Aorta (tissue), 5 donors: ENCODE data around the gene KRT8. TPM values are rescaled to one million over a fixed set of nuclear protein-coding genes. Genes with fewer than 3 reads are reported as not detected.
"Not testable (repeated sequence)": the region's sequence is repeated elsewhere in the genome, so short reads cannot be mapped to it uniquely, and the experiment has no call there.

Experiments used
- ATAC-seq: fragments of 200-7000 bp; cut with Tn5 transposase; one replicate; pipeline ENCODE4 v1.9.1; 2022; ENCODE audit warnings: moderate library complexity; ENCODE audit not compliant: low FRiP score
- DNase-seq, 2 donors: peaks; one replicate each; pipeline ENCODE4 v3.0.0-alpha.2; 2020
- H3K27ac ChIP-seq, 2 donors: one replicate each; pipeline ENCODE4 v1.5.1; 2013; ENCODE audit warnings: low read length in 2 of 2, mild to moderate bottlenecking in 2 of 2, moderate library complexity in 2 of 2, control low read depth in 1 of 2, inconsistent platforms in 1 of 2, low read depth in 1 of 2
- H3K27me3 ChIP-seq, 2 donors: one replicate each; pipeline ENCODE4 v1.6.1; 2013; ENCODE audit warnings: control low read depth in 1 of 2, low read length in 1 of 2, mild to moderate bottlenecking in 1 of 2, moderate library complexity in 1 of 2; ENCODE audit not compliant: insufficient read depth in 2 of 2, control insufficient read depth in 1 of 2
- H3K36me3 ChIP-seq, 2 donors: one replicate each; pipeline ENCODE4 v1.6.1; 2013; ENCODE audit warnings: control low read depth in 1 of 2, low read length in 1 of 2, mild to moderate bottlenecking in 1 of 2; ENCODE audit not compliant: insufficient read depth in 2 of 2, control insufficient read depth in 1 of 2
- H3K4me1 ChIP-seq, 2 donors: one replicate each; pipeline ENCODE4 v1.6.1; 2013; ENCODE audit warnings: low read length in 2 of 2, control low read depth in 1 of 2, mild to moderate bottlenecking in 1 of 2, moderate library complexity in 1 of 2; ENCODE audit not compliant: insufficient read depth in 2 of 2, control insufficient read depth in 1 of 2
- H3K4me3 ChIP-seq, 2 donors: one replicate each; pipeline ENCODE4 v1.5.1; 2013; ENCODE audit warnings: low read length in 2 of 2, control low read depth in 1 of 2, mild to moderate bottlenecking in 1 of 2
- H3K9me3 ChIP-seq: one replicate; pipeline ENCODE4 v1.6.1; 2013; ENCODE audit warnings: mild to moderate bottlenecking, low read length; ENCODE audit not compliant: control insufficient read depth
- WGBS, 2 donors: extraction: QIAGEN DNeasy Blood & Tissue Kit; methylation state at CpG; one replicate each; pipeline ENCODE4 v1.1.7; 2013; 5-methylcytosine and 5-hydroxymethylcytosine counted together
- intact Hi-C, 2 donors: fragments of 100-400 bp; cut with DNase I; formaldehyde crosslinking; loops; one replicate each; pipeline versions ENCODE4 v1.14.2 to v1.15.0; 2022
- polyA plus RNA-seq, 2 donors: library from polyadenylated mRNA; stranded (reverse); fragments of 200-250 nt; gene quantifications; one replicate each; pipeline ENCODE4 v1.2.3, GENCODE V29; 2013
- total RNA-seq, 2 donors: library from RNA; stranded (reverse); fragmentation: NEBNext Ultra II Directional; extraction: Animal tissue kit (Norgen Biotek cat#: 25700); gene quantifications; one replicate each; pipeline ENCODE4 v1.2.1, GENCODE V29; 2021
- donor health status: healthy with polysubstance abuse.
- donor health status: Bipolar disorder and iron deficiency.
- donor health status: DM: no; HTN: no; CAD: no.
- donor health status: DM: no; HTN: no; CAD: no.
- donor health status: DM: yes; HTN: yes; CAD: no.

KRT8 gene
- total and polyA plus RNA-seq, 4 donors: 34.5 to 323 (median 70.6) TPM

DNA sequence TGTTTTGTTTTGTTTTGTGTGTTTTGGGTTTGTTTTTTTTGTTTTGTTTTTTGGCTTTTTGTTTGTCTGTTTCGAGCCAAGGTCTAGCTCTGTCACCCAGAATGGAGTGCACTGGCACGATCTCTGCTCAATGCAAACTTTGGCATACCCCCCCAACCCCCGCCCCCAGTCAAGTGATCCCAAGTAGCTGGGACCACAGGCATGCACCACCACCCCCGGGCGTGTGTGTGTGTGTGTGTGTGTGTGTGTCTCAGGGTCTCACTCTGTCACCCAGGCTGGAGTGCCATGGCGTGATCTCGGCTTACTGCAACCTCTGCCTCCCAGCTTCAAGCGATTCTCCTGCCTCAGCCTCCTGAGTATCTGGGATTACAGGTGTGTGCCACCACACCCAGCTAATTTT is 24.4 kb downstream of the KRT8 start:
- intact Hi-C loops: loop anchor here in 1 of 2 donors (5.0 kb wide), 1 partner anchor 723 kb away; no protein-coding TSS in a partner anchor
- not testable (repeated sequence) for H3K36me3 ChIP-seq, H3K4me1 ChIP-seq, H3K27ac ChIP-seq, H3K9me3 ChIP-seq, ATAC-seq, H3K4me3 ChIP-seq, DNase-seq, H3K27me3 ChIP-seq
- 71 to 75% methylated on average over 8 of the region's 8 CpGs for WGBS, 2 donors

DNA sequence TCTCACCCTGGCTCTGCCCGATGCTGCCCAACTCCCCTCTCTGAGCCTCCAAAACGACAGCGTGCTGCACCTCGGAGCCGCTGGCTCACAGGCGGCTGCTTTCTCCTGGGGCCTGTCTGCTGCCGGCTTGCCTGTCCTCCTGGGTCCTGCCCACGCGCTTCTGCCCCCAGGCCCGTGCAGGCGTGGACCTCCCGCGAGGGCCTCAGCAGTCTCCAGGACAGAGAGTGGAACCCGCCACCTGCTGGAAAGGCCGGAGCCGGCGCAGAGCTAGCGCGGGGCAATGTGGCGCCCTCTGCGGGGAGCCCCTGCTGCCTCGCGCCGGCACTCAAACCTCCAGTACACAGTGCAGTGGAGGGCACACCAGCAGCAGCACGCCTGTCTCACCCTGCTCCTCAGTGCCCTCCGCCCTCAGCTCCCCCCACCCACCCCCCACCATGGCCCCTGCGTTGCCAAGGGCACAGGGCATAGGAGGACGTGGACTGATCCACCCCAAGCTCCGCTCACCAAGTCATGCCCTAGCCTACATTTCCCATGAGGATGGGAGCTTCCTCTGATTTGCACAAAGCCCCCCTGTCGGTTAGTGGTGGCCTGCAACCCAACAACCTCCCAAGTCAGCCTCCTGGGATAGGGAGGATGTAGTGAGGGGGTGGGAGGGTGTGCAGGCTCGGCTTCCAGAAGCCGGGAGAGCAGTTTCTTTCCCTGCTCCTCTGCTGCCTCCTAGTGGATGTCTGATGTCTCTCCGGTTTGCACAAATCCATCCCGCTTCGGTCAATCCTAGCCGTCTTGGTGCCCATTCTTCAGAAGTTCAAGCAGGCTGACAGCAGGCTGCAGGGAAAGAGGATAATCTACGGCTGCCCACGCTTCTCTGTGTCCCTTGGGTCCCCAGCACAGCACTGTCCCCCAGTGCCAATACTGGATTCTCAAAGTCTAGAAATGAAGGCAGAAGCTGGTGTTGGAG is 25.2 kb downstream of the KRT8 start:
- Histone ChIP-seq H3K4me1 (no peaks in the 10 kb centered on the region), H3K4me3 (no peak overlapping the region), H3K36me3 (no peaks in the 10 kb centered on the region), H3K27me3 (no peaks in the 10 kb centered on the region), H3K9me3 (no peaks in the 10 kb centered on the region), H3K27ac (no peak overlapping the region)
- ATAC-seq (peak; percentile 90), DNase-seq (peak; percentile 85 to 88)
- intact Hi-C loops: loop anchor here (1.0 to 5.0 kb wide), 6 partner anchors 297 to 732 kb away; no protein-coding TSS in a partner anchor
- 10 to 12% methylated on average over 35 to 38 of the region's 38 CpGs for WGBS, 2 donors

DNA sequence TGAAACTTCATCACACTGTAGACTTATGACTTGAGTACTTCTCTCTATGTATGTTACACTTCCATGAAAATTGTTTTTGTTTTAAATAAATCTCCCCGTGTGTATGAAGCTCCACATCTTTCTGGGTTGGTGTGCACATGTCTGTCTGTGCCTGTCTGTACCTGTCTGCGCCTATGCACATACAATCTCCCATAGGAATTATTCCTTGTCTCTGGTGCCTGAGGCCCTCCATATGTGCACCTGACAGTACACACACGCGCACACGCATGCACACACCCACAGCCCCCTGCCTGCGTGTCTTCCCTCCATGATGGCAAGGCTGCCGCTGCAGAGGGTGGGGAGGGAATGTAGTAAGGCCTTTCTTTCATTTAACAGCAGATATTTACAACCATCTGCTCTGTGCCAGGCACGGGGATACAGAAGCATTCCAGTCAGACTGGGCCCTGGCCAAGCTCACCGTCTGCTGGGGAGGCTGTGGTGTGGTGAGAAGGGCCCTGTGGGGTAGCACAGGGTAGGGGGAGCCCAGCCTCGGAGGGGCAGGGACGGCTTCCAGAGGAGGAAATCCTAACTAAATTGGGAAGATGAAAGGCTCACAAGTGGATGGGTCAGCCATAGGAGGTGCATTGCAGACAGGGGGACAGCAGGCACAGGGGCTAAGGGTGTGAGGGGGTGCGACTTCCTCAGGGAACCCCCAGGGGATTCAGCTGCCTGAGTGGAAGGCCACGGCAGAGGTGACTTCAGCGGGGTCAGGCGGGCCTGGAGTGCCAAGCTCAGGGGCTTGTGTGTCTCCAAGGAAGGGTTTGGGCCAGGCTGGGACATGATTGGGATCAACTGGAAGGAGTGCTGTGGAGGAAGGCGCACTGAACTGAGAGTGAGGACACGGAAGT is 26.1 kb downstream of the KRT8 start:
- ATAC-seq: no peak
- no peaks in the 10 kb centered on the region for H3K36me3 ChIP-seq
- H3K4me1 ChIP-seq: no peaks in the 10 kb centered on the region

DNA sequence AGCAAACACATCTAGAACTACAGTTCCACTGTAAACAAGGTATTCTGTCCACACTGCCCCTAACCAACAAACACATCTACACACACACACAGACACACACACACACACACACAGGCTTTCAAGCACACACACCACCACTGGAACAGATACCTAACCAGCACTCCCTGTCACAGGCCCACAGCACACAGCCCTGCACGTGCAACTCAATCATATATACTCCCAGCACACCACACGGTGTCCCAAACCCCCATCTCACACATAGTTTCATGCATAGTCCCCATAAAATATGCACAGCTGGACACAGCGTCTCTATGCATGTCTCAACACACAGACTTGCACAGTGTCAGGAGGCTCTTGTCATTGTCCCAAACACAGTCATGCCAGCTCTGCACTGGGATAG is 27.6 kb downstream of the KRT8 start:
- Histone ChIP-seq H3K36me3 (no peaks in the 10 kb centered on the region), H3K27ac (no peak overlapping the region), H3K4me3 (no peak overlapping the region), H3K27me3 (no peaks in the 10 kb centered on the region), H3K9me3 (no peaks in the 10 kb centered on the region), H3K4me1 (no peaks in the 10 kb centered on the region)
- ATAC-seq (no peak), DNase-seq (no peak)
- 79 to 82% methylated on average over 3 of the region's 3 CpGs for WGBS, 2 donors
- intact Hi-C loops: loop anchor here (5.0 kb wide), 3 partner anchors 295 to 730 kb away; no protein-coding TSS in a partner anchor

More for the DNA sequence above, 26.1 kb downstream of the KRT8 start:
- H3K9me3 ChIP-seq: no peaks in the 10 kb centered on the region
- H3K27me3 ChIP-seq: no peaks in the 10 kb centered on the region
- no peak for DNase-seq
- WGBS, 2 donors: 80 to 81% methylated on average over 17 of the region's 17 CpGs
- intact Hi-C loops: loop anchor here (1.0 to 5.0 kb wide), 5 partner anchors 296 to 731 kb away; no protein-coding TSS in a partner anchor
- H3K4me3 ChIP-seq: no peak overlapping the region
- H3K27ac ChIP-seq: no peak overlapping the region

DNA sequence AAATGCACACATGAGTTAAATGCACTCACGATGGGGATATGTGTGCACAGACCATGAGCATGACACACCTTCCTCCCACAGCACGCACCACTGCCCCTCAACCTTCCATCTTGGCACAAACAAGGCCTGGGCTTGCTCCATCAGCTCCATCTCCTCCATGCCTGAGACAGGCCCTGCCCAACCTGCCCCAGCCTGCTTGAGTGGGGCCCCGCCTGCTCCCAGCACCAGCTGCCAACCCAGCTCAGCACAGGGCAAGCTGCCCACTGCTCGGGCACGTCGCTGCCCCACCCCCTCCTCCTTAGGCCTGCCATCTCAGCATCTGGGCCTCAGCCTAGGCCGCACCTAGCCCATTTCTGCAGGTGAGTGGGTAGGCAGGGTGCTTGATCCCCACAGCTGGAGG is 28.5 kb downstream of the KRT8 start:
- peak in 1 of 2 donors; percentile 77 for DNase-seq
- Histone ChIP-seq H3K36me3 (no peaks in the 10 kb centered on the region), H3K4me3 (no peak overlapping the region), H3K9me3 (no peaks in the 10 kb centered on the region), H3K4me1 (no peaks in the 10 kb centered on the region), H3K27me3 (no peaks in the 10 kb centered on the region), H3K27ac (no peak overlapping the region)
- intact Hi-C loops: loop anchor here (5.0 kb wide), 3 partner anchors 294 to 729 kb away; no protein-coding TSS in a partner anchor
- WGBS, 2 donors: 46 to 57% methylated on average over 7 of the region's 7 CpGs
- ATAC-seq: no peak

DNA sequence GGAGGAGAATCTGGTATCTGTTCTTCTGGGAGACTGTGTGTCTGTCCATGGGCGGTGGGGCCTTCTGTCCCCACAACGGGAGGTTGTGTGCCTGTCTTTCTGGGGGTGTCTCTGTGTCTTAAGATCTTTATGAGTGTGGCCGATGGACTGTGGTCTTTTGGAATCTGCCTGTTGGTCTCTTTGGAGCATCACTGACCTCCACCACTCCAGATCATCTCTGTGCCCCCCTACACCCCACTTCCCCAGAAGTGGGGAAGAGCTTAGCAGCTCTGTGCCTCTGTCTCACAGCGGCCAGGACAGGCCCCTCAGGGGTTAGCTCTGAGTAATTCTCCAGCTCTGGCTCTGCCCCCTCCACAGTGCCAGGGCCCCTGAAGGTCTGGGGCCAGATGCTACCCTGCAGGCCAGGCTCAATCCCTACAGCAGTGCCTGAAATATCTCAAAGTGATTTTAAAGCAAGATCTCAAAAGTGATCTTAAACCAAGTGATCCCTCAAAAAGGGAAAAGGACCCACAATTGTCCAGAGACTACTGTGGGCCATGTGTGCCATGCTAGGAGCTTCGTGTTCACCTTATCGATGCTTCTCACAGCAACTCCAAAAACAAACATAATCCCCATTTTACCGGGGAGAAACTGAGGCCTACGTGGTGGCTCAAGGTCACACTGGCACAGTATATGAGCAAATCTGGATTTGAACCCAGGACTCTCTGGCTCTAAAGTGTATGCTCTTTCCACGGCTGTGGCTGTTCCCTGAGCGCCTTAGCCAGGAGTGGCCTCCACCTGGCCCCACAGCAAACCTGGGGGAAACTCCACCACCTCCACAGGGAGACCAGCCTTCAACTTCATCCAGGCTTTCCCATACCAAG is 30.1 kb downstream of the KRT8 start:
- intact Hi-C loops: loop anchor here (2.0 to 5.0 kb wide), 4 partner anchors 293 to 728 kb away; no protein-coding TSS in a partner anchor
- Histone ChIP-seq H3K27me3 (no peaks in the 10 kb centered on the region), H3K27ac (peak overlapping the region in 1 of 2 donors; percentile 10), H3K4me1 (no peaks in the 10 kb centered on the region), H3K9me3 (no peaks in the 10 kb centered on the region), H3K36me3 (no peaks in the 10 kb centered on the region), H3K4me3 (no peak overlapping the region)
- ATAC-seq (no peak), DNase-seq (no peak)
- WGBS, 2 donors: 74 to 79% methylated on average over 10 of the region's 10 CpGs

DNA sequence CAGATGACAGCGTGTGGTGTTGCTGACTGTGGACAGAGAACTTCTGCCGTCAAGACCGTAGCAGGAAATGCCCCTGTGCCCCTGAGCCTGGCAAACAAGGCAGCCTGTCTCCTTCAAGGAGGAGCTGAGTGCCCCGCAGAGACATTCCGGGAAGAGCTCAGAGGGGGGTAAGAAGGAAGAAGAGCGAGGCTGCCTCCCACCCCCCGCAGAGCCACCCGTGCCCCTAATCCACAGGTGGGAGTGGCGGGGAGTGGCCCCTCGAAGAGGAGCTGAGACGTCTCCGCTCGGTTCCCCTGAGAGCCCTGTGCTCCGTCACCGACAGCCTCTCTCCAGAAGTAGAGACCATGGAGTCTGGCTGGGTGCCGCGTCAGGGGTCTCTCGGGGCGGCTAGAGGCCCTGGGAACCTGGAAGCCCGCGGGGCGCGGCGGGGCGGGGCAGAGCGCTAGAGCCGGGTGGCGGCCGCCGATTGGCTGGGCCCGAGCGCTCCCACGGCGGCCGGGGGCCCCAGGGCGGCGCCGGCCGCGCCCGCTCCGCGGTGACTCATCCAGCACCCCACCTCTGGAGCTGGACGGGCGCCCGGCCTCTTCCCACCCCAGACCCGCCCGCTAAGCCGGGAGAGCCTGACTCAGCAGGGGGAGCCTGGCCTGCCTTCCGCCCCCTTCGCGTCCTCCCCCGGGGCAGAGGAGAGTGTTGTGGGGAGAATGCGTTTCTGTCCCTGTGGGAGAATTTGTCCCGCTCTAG is 30.9 kb downstream of the KRT8 start:
- Histone ChIP-seq H3K27me3 (no peaks in the 10 kb centered on the region), H3K27ac (peak overlapping the region in 1 of 2 donors; percentile 31), H3K4me3 (no peak overlapping the region), H3K9me3 (no peaks in the 10 kb centered on the region), H3K36me3 (no peaks in the 10 kb centered on the region), H3K4me1 (no peaks in the 10 kb centered on the region)
- intact Hi-C loops: loop anchor here in 1 of 2 donors (2.0 kb wide), 1 partner anchor 725 kb away; no protein-coding TSS in a partner anchor
- 2% methylated on average over 28 to 55 of the region's 55 CpGs for WGBS, 2 donors
- DNase-seq (peak; percentile 94 to 96), ATAC-seq (peak; percentile 72)
